Cardiac fibroblast (primary cell): Measurements from ENCODE around the gene SDHB.

Source experiments
- DNase-seq, 2 donors: peaks; one replicate each; pipeline versions ENCODE4 v3.0.0 to v3.0.0-alpha.2; 2010; ENCODE audit warnings: low read depth in 2 of 2
- H3K4me3 ChIP-seq, 2 donors: replicated peaks in 1 of 2; 1 replicate in 1 of 2; 2 replicates in 1 of 2; pipeline ENCODE4 v1.5.1; 2011; ENCODE audit warnings: low read depth in 2 of 2, low read length in 2 of 2, mild to moderate bottlenecking in 2 of 2, moderate library complexity in 1 of 2
- CTCF ChIP-seq: IDR thresholded peaks from one replicate; pipeline ENCODE4 v1.5.1; 2011; ENCODE audit warnings: low read depth, mild to moderate bottlenecking, low read length, inconsistent platforms

The SDHB gene

GRCh38 chr1:17027900-17028299 is 25.9 kb downstream of the SDHB start:
- DNase-seq: no peak

GRCh38 chr1:17027403-17027802 is 26.4 kb downstream of the SDHB start:
- no peak overlapping the region for H3K4me3 ChIP-seq
- TF ChIP-seq CTCF: no peak
- DNase-seq: no peak

More at GRCh38 chr1:17027900-17028299, 25.9 kb downstream of the SDHB start:
- no peak for TF ChIP-seq CTCF
- H3K4me3 ChIP-seq: no peak overlapping the region

GRCh38 chr1:17024721-17025120 is 29.1 kb downstream of the SDHB start:
- no peak for TF ChIP-seq CTCF
- DNase-seq: no peak
- H3K4me3 ChIP-seq: no peak overlapping the region

- no peak overlapping the region for H3K4me3 ChIP-seq
- no peak for DNase-seq
- TF ChIP-seq CTCF: no peak
Observed at GRCh38 chr1:17023573-17023972, 30.3 kb downstream of the SDHB start.

GRCh38 chr1:17023102-17023501 is 30.7 kb downstream of the SDHB start:
- no peak for TF ChIP-seq CTCF
- H3K4me3 ChIP-seq: no peak overlapping the region
- DNase-seq: no peak

GRCh38 chr1:17021896-17022295 is 31.9 kb downstream of the SDHB start:
- no peak for DNase-seq
- TF ChIP-seq CTCF: no peak
- H3K4me3 ChIP-seq: no peak overlapping the region

- TF ChIP-seq CTCF: no peak
- DNase-seq: no peak
- H3K4me3 ChIP-seq: no peak overlapping the region
Observed at GRCh38 chr1:17020502-17020901, 33.3 kb downstream of the SDHB start.
